LNCaP clone FGC (cell line): ENCODE results near the gene TMEM132C.

ENCODE experiments used
- DNase-seq: peaks from one replicate; pipeline ENCODE4 v3.0.0-alpha.2; 2011; ENCODE audit warnings: low read depth
- H3K4me3 ChIP-seq: 2 replicates; pipeline ENCODE4 v1.5.1; 2011; ENCODE audit warnings: mild to moderate bottlenecking, low read depth, low read length, control low read depth
- TF ChIP-seq, protein P1 (sequence below): IDR thresholded peaks from 2 replicates; pipeline ENCODE4 v1.5.1; 2012; ENCODE audit warnings: mild to moderate bottlenecking; ENCODE audit not compliant: control insufficient read depth, insufficient read depth; ENCODE audit errors: extremely low read depth

The TMEM132C gene

DNA sequence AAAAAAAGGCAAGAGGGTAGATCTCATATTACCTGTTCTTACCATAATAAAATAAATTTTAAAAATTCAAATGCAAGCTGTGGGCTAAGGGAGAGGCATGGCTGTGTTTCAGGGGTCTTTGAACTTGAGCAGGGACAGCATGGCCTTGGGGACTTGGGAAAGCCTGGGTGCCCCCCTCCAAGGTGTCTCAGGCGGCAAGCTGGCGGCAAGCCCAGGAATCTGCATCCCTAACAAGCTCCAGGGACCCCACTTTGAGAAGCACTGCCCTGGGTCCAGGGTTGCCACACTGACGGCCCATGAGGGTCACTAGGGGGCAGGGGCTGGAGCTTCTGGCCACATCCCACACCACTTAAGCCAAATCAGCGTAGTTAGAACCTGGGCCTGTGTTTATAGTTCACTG lies 363.0 kb downstream of the TMEM132C start:
- DNase-seq, result no peak

DNA sequence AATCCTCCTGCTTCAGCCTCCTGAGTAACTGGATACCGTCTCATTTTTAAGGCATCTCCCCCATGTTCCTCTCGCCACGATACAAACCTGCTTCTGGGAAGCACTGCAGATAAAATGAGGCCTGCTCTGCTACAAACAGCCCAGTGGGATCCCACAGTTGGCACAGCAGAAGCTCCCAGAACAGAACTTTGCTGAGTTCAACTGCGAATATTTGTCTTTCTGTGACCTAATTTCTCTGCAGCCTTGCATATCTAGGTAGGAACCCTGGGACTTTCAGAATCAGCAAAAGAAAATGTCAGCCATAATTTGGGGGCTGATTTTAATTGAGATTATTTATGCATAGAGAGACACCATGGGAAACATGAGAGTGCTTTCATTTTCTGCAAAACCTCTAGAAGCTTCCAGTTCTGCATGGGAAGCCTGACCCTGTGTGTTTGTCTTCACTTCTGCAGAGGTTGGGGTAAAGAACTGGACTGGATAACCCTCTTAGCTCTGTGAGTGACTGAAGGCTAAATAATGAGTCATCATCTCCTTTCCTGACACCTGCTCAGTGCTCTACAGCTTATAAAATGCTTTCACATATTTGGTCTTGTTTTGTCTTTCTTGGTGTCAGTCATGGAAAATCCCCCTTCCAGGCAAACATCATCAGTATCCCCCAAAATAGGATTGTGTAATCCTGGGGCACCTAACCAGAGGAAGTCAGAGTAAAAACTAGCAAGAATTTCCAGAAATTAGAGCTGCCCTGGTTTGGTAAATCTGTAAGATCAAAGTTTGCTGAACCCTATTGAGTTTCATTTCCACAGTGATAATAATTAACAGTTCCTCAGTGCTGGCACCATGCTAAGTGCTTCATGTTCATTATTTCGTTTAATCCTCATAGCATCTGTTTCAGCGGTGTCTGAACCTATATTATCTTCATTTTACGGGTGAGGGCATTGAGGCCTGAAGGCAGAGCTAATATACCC lies 371.0 kb downstream of the TMEM132C start:
- TF ChIP-seq, protein P1, sequence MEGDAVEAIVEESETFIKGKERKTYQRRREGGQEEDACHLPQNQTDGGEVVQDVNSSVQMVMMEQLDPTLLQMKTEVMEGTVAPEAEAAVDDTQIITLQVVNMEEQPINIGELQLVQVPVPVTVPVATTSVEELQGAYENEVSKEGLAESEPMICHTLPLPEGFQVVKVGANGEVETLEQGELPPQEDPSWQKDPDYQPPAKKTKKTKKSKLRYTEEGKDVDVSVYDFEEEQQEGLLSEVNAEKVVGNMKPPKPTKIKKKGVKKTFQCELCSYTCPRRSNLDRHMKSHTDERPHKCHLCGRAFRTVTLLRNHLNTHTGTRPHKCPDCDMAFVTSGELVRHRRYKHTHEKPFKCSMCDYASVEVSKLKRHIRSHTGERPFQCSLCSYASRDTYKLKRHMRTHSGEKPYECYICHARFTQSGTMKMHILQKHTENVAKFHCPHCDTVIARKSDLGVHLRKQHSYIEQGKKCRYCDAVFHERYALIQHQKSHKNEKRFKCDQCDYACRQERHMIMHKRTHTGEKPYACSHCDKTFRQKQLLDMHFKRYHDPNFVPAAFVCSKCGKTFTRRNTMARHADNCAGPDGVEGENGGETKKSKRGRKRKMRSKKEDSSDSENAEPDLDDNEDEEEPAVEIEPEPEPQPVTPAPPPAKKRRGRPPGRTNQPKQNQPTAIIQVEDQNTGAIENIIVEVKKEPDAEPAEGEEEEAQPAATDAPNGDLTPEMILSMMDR, result no peak
- no peak overlapping the region for H3K4me3 ChIP-seq
- DNase-seq, result no peak

More for the DNA sequence above, 363.0 kb downstream of the TMEM132C start:
- H3K4me3 ChIP-seq, result no peak overlapping the region
- TF ChIP-seq, protein P1, result no peak

DNA sequence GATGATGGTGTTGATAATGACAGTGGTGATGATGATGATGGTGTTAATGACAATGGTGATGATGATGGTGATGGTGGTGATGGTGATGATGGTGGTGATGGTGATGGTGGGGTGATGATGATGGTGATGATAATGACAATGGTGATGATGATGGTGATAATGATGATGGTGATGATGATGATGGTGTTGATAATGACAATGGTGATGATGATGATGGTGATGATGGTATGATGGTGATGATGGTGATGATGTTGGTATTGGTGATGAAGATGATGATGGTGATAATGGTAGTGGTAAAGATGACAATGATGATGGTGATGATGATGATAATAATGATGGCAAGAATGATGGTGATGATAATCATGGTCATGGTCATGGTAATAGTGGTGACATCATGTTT lies 372.1 kb downstream of the TMEM132C start:
- TF ChIP-seq, protein P1, result no peak
- no peak for DNase-seq

DNA sequence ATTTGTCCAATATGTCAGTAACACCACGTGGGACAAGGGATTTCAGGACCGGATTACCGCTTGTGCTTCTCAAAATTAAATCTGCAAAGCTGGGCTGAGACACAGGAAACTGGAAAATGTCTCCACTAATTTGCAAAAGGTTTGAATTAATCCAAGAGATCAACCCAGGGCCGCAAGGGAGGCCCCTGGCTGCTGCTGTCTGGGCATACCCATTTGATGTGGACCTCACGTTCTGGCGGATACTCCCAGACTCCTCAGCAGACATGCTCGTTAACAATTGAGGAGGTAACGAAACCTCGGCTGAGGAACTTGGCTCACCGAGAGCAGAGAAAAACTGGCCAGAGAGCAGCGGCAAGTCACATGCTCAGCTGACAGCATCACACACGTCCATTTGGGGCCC lies 376.2 kb downstream of the TMEM132C start:
- TF ChIP-seq, protein P1, result no peak
- H3K4me3 ChIP-seq, result no peak overlapping the region
- no peak for DNase-seq

More for the DNA sequence above, 372.1 kb downstream of the TMEM132C start:
- no peak overlapping the region for H3K4me3 ChIP-seq

DNA sequence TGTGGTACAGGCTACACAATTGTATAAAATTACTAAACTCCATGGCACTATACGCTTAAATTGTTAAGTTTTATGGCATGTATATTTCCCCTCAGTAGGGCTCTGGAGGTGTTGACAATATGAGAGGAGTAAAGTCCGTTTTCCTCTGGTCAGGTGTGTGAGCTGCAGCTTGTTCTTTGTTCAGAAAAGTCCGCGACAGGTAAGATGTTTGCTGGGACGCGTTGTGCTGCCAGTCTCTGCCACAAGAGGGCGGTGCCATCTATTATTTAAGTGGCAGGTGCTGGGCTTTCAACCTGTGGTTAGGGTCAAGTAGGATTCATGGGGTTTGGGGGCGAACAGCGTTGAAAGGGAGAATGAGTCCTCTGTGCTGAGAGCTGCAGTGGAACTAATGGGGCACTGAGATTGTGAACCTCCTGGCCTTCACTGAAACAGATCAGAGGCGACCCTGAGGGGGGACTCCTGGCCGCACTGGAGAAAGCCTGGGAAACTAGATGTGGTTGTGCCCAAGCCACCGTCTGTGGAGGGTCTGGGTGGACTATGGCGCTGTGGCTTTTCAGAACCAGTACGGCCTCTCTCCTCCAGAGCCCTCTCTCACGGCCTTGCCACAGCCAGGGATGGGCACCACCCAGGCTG lies 377.8 kb downstream of the TMEM132C start:
- TF ChIP-seq, protein P1, result peak; percentile 68
- no peak overlapping the region for H3K4me3 ChIP-seq
- peak; percentile 1 for DNase-seq

DNA sequence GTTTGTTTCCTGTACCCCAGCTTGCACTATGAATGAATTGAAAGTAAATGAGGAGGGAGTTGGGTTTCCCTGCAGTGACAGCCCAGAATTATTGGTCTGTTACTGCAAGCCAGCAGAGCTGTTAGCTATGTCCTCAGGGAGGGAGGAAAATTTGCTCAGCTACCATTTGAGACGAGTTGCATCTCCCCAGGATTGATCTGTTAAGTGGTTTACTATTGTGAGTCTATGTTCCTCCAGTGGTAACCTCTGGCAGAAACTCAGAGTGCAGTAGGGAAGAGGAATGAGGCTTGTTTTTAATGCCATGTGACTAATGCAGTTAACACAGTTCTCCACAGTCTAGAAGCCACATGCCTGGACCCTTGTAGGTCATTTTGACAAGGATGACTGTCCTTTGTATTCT lies 382.9 kb downstream of the TMEM132C start:
- DNase-seq, result no peak
- TF ChIP-seq, protein P1, result no peak
- H3K4me3 ChIP-seq, result no peak overlapping the region
